Activated T-cell treated with anti-CD3 and anti-CD28 coated beads, Interleukin-2, amount 50 U/mL, for 24 hours (primary cell): ENCODE data around the gene CD69.
"Not testable (repeated sequence)": the region's sequence is repeated elsewhere in the genome, so short reads cannot be mapped to it uniquely, and the experiment has no call there.

Experiments
- DNase-seq: peaks from one replicate; pipeline ENCODE4 v3.0.0-alpha.2; 2020
- H3K27ac Mint-ChIP-seq: 2 replicates; pipeline ENCODE4 v1.8.0; 2020; ENCODE audit warnings: mild to moderate bottlenecking, mixed read lengths
- H3K27me3 Mint-ChIP-seq: 2 replicates; pipeline ENCODE4 v1.8.0; 2020; ENCODE audit warnings: mixed read lengths
- H3K36me3 Mint-ChIP-seq: 2 replicates; pipeline ENCODE4 v1.8.0; 2020; ENCODE audit warnings: low read depth, mixed read lengths
- H3K4me1 Mint-ChIP-seq: 2 replicates; pipeline ENCODE4 v1.8.0; 2020; ENCODE audit warnings: low read depth, mixed read lengths
- H3K4me3 Mint-ChIP-seq: 2 replicates; pipeline ENCODE4 v1.8.0; 2020; ENCODE audit warnings: mild to moderate bottlenecking, moderate library complexity, mixed read lengths
- H3K9me3 Mint-ChIP-seq: 2 replicates; pipeline ENCODE4 v1.8.0; 2020; ENCODE audit warnings: mixed read lengths

Gene CD69

GRCh38 chr12:9706086-9706685, 54.5 kb downstream of the CD69 start:
- Mint-ChIP-seq H3K4me3 (no peak overlapping the region), H3K36me3 (peaks cover 26% of the 10 kb centered on the region)
- no peak for DNase-seq

GRCh38 chr12:9704561-9704960, 56.1 kb downstream of the CD69 start:
- Mint-ChIP-seq H3K4me1 (peaks cover 77% of the 10 kb centered on the region), H3K9me3 (peaks cover 21% of the 10 kb centered on the region), H3K36me3 (peaks cover 26% of the 10 kb centered on the region)
- H3K27me3 Mint-ChIP-seq, DNase-seq, H3K4me3 Mint-ChIP-seq, H3K27ac Mint-ChIP-seq: not testable (repeated sequence)

More at GRCh38 chr12:9706086-9706685, 54.5 kb downstream of the CD69 start:
- H3K27me3 Mint-ChIP-seq = no peaks in the 10 kb centered on the region
- peak overlapping the region; percentile 70 for H3K27ac Mint-ChIP-seq
- H3K9me3 Mint-ChIP-seq = peaks cover 21% of the 10 kb centered on the region
- H3K4me1 Mint-ChIP-seq = peaks cover 68% of the 10 kb centered on the region
